Urinary bladder (tissue), 4 donors: ENCODE results near the gene MPPED1. TPM values are rescaled to one million over a fixed set of nuclear protein-coding genes. Genes with fewer than 3 reads are reported as not detected.

ENCODE experiments used
- DNase-seq: peaks from one replicate; pipeline ENCODE4 v3.0.0-alpha.2; 2015; ENCODE audit errors: extremely low spot score
- H3K27ac ChIP-seq: one replicate; pipeline ENCODE4 v1.5.1; 2013; ENCODE audit warnings: low read depth, mild to moderate bottlenecking, moderate library complexity
- H3K36me3 ChIP-seq: one replicate; pipeline ENCODE4 v1.6.1; 2013; ENCODE audit warnings: mild to moderate bottlenecking, moderate library complexity; ENCODE audit not compliant: insufficient read depth
- H3K4me1 ChIP-seq: one replicate; pipeline ENCODE4 v1.6.1; 2013; ENCODE audit warnings: mild to moderate bottlenecking, moderate library complexity; ENCODE audit not compliant: insufficient read depth
- H3K4me3 ChIP-seq: one replicate; pipeline ENCODE4 v1.5.1; 2013; ENCODE audit warnings: low read depth, low read length
- WGBS: extraction: QIAGEN DNeasy Blood & Tissue Kit; methylation state at CpG from one replicate; pipeline ENCODE4 v1.1.7; 2013; 5-methylcytosine and 5-hydroxymethylcytosine counted together
- polyA plus RNA-seq: library from polyadenylated mRNA; stranded (reverse); fragments of 200-250 nt; gene quantifications from one replicate; pipeline ENCODE4 v1.2.3, GENCODE V29; 2013
- total RNA-seq: library from RNA; depleted of rRNA; stranded (reverse); fragments of >200 nt; gene quantifications from one replicate; pipeline ENCODE4 v1.2.3, GENCODE V29; 2014
- donor health status: healthy with polysubstance abuse.
- donor health status: healthy.

The MPPED1 gene
- total and polyA plus RNA-seq, 2 donors, result 0.23 to 1.7 TPM

DNA sequence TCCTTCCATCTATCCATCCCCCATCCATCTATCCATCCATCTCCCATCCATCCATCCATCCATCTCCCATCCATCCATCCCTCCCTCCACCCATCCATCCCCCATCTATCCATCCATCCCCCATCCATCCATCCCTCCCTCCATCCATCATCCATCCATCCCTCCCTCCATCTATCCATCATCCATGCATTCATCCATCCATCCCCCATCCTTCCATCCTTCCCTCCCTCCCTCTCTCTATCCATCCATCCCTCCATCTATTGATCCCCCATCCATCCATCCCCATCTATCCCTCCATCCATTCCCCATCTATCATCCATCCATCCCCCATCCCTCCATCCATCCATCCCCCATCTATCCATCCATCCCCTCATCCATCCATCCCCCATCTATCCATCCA is 96.7 kb downstream of the MPPED1 start:
- no peaks in the 10 kb centered on the region for H3K4me1 ChIP-seq
- no peak for DNase-seq
- H3K27ac ChIP-seq, result no peak overlapping the region
- no peak overlapping the region for H3K4me3 ChIP-seq
- H3K36me3 ChIP-seq, result no peaks in the 10 kb centered on the region

DNA sequence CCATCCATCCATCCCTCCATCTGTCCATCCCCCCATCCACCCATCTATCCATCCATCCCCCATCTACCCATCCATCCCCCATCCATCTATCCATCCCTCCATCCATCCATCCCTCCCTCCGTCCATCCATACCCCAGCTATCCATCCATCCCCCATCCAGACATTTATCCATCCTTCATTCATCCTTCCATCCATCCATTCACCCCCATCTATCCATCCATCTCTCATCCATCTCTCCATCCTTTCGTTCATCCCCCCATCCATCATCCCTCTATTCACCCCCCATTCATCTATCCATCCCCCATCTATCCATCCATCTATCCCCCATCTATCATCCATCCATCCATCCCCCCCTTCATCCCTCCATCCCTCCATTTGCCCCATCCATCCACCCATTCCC is 97.5 kb downstream of the MPPED1 start:
- Histone ChIP-seq H3K4me3 (no peak overlapping the region), H3K27ac (no peak overlapping the region), H3K4me1 (no peaks in the 10 kb centered on the region), H3K36me3 (no peaks in the 10 kb centered on the region)
- DNase-seq, result no peak
- WGBS, result 88% methylated on average over 2 of the region's 2 CpGs

DNA sequence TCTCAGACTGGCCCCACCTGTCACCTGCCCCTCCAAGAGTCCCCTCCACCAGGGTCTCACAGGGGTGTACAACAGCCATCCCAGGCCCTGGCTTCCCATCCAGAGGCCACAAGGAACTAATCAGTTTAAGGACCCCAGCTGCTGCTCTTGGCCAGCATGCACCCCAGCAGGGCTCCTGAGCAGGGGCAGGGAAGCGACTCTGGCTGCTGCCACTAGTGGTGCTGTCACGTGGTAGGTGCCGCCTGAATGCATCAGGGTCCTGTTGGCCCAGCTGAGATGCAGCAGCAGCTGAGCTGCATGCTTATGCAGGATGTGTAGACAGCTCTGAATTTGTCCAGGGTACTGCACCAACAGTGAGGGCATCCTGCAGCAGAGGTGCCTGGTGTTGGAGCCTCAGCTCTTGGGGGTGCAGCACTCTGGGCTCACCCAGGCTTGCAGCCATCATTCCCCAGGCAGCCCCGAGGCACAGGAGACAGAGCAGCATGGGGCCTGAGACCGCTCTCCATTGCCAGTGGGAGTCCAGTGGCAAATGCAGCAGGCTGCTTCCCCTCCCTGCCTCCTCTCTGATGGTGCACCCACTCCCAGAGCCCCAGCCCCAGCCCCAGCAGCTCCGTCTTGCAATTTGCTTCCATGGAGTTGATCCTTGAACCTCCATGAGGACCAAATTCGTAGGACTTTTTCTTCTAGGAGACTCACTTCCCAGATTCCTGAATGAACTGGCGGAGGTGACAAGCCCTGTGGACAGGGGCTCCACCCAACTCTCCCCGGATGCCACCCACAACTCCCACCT is 98.7 kb downstream of the MPPED1 start:
- Histone ChIP-seq H3K27ac (no peak overlapping the region), H3K4me1 (no peaks in the 10 kb centered on the region), H3K36me3 (no peaks in the 10 kb centered on the region), H3K4me3 (no peak overlapping the region)
- no peak for DNase-seq
- 78% methylated on average over 9 of the region's 9 CpGs for WGBS

DNA sequence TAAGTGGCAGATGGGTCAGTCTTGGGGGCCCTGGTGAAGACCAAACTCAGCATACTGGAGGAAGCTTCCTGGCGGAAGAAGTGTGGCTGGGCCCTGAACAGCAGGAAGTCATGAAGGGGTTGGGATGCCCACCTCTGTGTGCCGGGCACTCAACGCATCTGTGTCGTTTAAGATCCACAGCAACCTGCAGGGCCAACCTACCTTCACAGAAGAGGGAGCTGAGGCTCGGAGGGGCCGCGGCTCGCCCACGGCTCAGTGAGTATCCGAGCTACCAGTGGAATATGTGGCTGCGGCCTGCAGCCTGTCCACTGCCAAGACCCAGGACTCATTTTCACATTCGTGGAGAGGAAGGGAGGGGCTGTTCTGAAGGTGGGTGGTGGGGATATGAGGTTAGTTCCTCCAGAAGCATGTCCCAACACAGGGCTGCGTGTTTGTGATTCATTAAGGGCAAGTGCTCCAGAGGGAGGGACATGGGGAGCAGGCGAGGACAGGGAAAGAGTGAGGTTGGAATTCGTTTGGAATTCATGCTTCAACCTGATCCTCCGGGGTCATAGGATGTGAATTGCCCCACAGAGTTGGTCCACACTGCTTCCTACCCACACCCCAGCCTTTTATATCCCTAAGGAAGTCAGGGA is 99.6 kb downstream of the MPPED1 start:
- H3K4me1 ChIP-seq, result no peaks in the 10 kb centered on the region
- no peaks in the 10 kb centered on the region for H3K36me3 ChIP-seq
- DNase-seq, result no peak
- WGBS, result 75% methylated on average over 16 of the region's 16 CpGs
- no peak overlapping the region for H3K4me3 ChIP-seq
- H3K27ac ChIP-seq, result no peak overlapping the region

DNA sequence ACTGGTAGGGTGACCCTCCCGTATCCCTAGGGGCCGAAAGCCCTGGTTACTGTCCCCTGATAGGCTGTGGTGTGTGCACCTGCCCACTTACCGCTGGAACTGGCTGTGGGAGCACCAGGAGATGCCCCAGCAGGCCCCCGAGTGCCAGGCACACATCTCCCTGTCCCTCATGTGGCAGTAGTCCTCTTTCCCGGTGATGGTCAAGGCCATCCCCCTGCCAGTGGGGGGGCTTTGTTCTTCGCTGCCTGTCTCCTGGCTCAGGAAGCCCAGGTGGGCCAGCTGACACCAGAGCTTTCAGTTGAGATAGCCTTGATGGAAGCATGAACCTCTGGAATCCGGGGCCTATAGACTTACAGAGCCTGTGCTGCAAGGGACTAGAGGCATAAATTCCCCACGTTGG is 100.5 kb downstream of the MPPED1 start:
- DNase-seq, result no peak
- WGBS, result 78% methylated on average over 8 of the region's 8 CpGs
- H3K4me3 ChIP-seq, result no peak overlapping the region

DNA sequence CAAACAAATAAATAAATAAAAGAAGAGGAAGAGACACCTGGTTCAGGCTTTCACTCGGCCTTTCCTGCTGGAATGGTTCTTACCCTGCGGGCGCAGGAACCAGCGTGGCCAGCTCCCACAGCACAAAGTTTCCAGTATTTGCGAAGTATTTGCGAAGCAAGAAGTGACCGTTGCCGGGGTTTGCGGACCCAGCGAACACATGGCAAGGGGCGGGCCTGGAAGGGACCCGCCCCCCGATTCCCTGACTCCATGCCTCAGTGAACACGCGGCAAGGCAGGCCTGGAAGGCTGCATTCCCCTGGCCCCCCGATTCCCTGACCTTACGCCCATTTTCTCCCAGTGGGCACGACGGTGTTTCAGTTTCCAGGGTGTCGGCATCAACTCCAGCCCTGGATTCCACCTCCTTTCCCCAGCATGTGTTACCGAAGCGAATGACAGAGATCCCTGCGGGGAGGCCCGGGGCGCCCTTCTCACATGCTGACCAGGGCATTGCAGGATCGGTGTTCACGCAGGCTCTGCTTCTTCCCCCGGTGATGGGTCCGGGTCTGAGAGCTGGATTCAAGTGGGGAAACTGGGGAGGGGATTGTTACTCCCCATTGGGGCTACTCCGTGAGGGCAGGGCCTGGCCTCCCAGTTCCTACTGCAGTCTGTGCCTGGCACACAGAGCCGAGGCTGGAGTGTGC is 102.8 kb downstream of the MPPED1 start:
- WGBS, result 81% methylated on average over 31 of the region's 31 CpGs
- H3K27ac ChIP-seq, result no peak overlapping the region
- no peaks in the 10 kb centered on the region for H3K36me3 ChIP-seq
- H3K4me3 ChIP-seq, result no peak overlapping the region
- no peak for DNase-seq
- H3K4me1 ChIP-seq, result no peaks in the 10 kb centered on the region

More for the DNA sequence above, 100.5 kb downstream of the MPPED1 start:
- no peaks in the 10 kb centered on the region for H3K36me3 ChIP-seq
- H3K27ac ChIP-seq, result no peak overlapping the region
- H3K4me1 ChIP-seq, result no peaks in the 10 kb centered on the region

DNA sequence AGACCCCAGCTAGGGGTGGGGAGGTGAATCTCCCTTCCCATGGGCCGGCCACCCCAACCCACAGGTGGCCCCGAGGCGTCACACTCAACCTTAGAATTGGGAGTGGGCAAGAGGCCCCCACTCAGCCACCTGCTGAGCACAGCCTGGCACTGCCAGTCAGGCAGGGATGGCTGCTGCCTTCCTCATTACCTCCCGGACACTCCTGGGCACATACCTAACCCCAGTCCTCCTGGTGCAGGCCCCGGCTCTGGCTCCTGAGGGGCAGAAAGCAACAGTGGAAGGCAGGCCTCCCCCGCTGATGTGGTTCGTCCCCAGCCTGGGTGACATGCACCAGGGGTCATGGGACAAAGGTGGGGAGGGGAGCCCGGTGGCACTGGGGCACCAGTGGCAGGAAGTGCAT is 103.6 kb downstream of the MPPED1 start:
- Histone ChIP-seq H3K36me3 (no peaks in the 10 kb centered on the region), H3K4me3 (no peak overlapping the region), H3K4me1 (no peaks in the 10 kb centered on the region), H3K27ac (no peak overlapping the region)
- DNase-seq, result no peak
- WGBS, result 84% methylated on average over 8 of the region's 8 CpGs

DNA sequence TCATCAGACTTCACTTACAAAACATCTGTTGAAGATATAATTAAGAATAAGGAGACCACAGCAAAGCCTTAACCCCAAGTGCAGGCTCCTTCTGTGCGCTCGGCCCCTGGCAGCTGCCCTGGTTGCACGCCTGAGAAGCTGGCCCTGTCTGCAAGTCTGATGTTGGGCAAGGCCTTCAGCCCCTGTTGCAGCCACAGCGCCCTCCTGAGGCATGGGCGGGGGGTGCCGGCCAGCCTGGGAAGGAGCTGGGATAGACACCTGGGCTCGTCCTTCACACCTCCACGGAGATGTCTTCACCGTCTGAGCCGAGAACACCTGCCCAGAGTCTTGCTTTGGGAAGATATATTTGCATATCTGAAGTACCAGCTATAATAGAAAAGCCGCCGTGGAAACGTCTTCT is 104.1 kb downstream of the MPPED1 start:
- no peaks in the 10 kb centered on the region for H3K36me3 ChIP-seq
- no peaks in the 10 kb centered on the region for H3K4me1 ChIP-seq
- no peak for DNase-seq
- no peak overlapping the region for H3K27ac ChIP-seq
- WGBS, result 68% methylated on average over 13 of the region's 13 CpGs
- H3K4me3 ChIP-seq, result no peak overlapping the region

DNA sequence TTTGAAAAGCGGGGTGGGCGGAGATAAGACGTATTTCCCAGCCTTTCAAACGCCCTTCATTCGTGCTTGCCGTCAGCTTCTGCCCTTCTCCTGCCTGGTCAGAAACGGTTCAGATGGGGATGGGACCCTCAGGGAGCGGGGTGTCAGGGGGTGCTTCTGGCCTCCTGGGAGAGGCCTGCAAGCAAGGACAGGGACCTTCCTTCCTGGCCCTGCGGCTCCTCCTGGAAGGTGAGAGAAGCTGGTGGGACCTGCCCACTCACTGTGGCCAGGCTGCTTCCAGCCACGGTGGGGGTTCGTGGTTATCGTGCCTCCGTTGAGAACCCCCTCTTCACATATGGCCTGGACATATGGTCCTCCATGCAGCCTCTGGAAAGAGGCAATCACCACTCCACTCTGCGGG is 104.6 kb downstream of the MPPED1 start:
- WGBS, result 84% methylated on average over 14 of the region's 14 CpGs
- Histone ChIP-seq H3K36me3 (no peaks in the 10 kb centered on the region), H3K27ac (no peak overlapping the region), H3K4me1 (no peaks in the 10 kb centered on the region), H3K4me3 (no peak overlapping the region)
- no peak for DNase-seq

DNA sequence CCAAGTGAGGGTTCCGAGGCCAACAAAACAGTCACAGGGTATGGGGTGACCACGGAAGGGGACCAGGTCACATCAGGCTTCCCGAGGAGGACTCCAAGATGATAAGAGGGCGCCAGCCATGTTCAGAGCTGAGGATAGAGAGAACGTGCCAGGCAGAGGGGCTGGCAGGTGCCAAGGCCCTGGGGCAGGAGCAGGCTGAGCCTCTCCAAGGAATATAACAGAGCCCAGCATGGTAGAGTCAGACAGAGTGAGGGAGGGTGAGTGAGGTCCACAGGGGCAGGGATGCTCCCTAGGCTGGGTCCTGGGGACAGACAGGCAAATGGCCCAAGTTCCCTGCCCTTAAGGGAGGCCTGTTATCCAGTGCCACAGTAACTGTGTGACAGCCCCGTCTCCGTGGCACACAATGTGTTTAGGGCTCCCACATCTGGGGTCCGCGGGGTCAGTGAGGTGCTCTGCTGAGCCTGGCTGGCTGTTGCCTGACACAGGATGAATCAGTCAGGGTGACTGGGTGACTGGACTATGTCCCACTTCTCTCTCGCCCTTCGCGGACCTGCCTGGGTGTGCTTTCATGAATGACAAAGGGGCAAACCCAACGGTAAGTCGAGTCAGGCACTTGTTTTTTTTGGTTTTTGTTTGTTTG is 105.3 kb downstream of the MPPED1 start:
- DNase-seq, result no peak
- H3K4me3 ChIP-seq, result no peak overlapping the region
- 89% methylated on average over 14 of the region's 14 CpGs for WGBS
- H3K4me1 ChIP-seq, result no peaks in the 10 kb centered on the region
- H3K36me3 ChIP-seq, result no peaks in the 10 kb centered on the region
- H3K27ac ChIP-seq, result no peak overlapping the region

DNA sequence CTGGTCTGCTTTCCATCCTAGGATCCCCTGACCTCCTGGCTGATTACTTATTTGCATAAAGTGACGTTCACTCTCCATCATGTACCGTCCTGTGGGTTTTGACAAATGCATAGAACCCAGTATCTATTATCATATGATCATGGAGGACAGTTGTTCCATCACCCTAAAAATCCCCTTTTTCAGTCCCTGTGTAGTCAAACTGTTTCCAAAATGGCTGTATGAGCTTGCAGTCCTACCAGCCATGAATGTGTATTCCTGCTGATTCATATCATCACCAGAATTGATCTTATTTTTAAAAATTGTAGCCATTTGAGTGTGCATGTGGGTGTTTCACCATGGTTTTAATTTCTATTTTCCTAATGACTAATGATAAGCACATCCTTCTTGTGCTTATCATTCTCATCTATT is 108.8 kb downstream of the MPPED1 start:
- Histone ChIP-seq H3K4me3 (no peak overlapping the region), H3K36me3 (no peaks in the 10 kb centered on the region), H3K27ac (no peak overlapping the region), H3K4me1 (no peaks in the 10 kb centered on the region)
- no peak for DNase-seq
- WGBS, result 48% methylated on average over 2 of the region's 2 CpGs

DNA sequence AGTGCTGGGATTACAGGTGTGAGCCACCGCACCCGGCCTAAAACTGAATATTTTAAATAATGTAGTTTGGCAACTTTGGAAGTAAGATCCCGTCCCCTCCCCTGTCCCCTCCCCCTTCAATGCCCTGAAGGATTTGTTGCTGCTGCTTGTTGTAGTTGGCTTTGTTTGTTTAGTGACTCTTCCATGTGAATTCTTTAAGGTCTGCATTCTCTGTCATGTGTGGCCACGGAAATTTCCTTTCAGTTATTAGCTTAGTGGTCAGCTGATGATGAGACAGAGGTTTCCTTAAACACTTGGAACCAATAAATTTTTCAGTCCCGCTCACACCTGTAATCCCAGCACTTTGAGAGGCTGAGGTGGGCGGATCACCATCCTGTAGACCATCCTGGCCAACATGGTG is 109.9 kb downstream of the MPPED1 start:
- no peaks in the 10 kb centered on the region for H3K4me1 ChIP-seq
- H3K27ac ChIP-seq, result no peak overlapping the region
- 76% methylated on average over 6 of the region's 6 CpGs for WGBS
- no peaks in the 10 kb centered on the region for H3K36me3 ChIP-seq
- no peak for DNase-seq
- no peak overlapping the region for H3K4me3 ChIP-seq

DNA sequence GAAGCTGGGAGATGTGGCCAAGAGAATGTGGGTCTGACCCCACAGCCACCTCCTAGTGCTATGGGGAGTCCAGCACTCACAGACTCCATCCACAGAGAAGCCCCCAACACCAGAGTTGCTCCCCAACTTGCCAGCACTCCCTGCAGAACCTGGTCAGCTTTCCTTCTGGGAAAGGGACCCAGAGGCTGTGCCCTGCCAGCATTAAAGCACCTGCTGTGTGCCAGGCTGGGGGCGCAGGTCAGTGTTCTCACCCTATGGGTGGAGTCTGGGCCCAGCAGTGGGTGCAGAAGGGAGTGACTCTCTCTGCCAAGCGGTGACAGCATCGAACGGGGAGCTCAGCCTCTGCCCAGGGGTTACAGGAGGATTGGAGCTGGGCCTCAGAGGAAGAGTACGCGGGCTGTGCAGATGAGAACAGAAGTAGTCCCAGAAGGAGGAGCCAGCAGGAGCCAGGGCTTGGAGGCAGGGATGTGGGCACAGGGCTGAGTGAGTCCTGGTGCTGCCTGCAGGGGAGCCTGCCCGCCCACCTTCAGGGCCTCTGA is 114.4 kb downstream of the MPPED1 start:
- WGBS, result 83% methylated on average over 7 of the region's 7 CpGs
- no peaks in the 10 kb centered on the region for H3K36me3 ChIP-seq
- no peak for DNase-seq
- H3K4me1 ChIP-seq, result no peaks in the 10 kb centered on the region
- H3K4me3 ChIP-seq, result no peak overlapping the region
- H3K27ac ChIP-seq, result no peak overlapping the region
